Suppressor macrophage treated with lipopolysaccharide for 4 hours (primary cell): Measurements from ENCODE around the gene PTX3.

Source experiments
- DNase-seq: peaks from one replicate; pipeline ENCODE4 v3.0.0-alpha.2; 2020

Gene PTX3

GRCh38 chr3:157427901-157428300 lies 8.7 kb upstream of the PTX3 start:
- no peak for DNase-seq

- peak; percentile 32 for DNase-seq
Observed at GRCh38 chr3:157428853-157429252, 7.8 kb upstream of the PTX3 start.

GRCh38 chr3:157429708-157430107 lies 6.9 kb upstream of the PTX3 start:
- peak; percentile 92 for DNase-seq

- DNase-seq = no peak
Observed at GRCh38 chr3:157438194-157438730, 1.6 kb downstream of the PTX3 start.

- DNase-seq = no peak
Observed at GRCh38 chr3:157441102-157441624, 4.5 kb downstream of the PTX3 start.

- DNase-seq = no peak
Observed at GRCh38 chr3:157442729-157443128, 6.1 kb downstream of the PTX3 start.

- DNase-seq = peak; percentile 35
Observed at GRCh38 chr3:157443905-157444796, 7.5 kb downstream of the PTX3 start.

GRCh38 chr3:157444797-157445184 lies 8.1 kb downstream of the PTX3 start:
- DNase-seq = no peak

GRCh38 chr3:157445857-157446256 lies 9.2 kb downstream of the PTX3 start:
- DNase-seq = peak; percentile 88

GRCh38 chr3:157447026-157447694 lies 10.5 kb downstream of the PTX3 start:
- DNase-seq = peak; percentile 40

- peak; percentile 85 for DNase-seq
Observed at GRCh38 chr3:157452097-157452496, 15.4 kb downstream of the PTX3 start.

GRCh38 chr3:157453824-157454223 lies 17.2 kb downstream of the PTX3 start:
- no peak for DNase-seq

- no peak for DNase-seq
Observed at GRCh38 chr3:157459706-157460105, 23.1 kb downstream of the PTX3 start.

GRCh38 chr3:157460253-157460652 lies 23.6 kb downstream of the PTX3 start:
- DNase-seq = no peak

- DNase-seq = no peak
Observed at GRCh38 chr3:157463816-157464215, 27.2 kb downstream of the PTX3 start.

GRCh38 chr3:157464321-157464720 lies 27.7 kb downstream of the PTX3 start:
- DNase-seq = no peak

- DNase-seq = no peak
Observed at GRCh38 chr3:157465741-157466140, 29.1 kb downstream of the PTX3 start.

- DNase-seq = peak; percentile 37
Observed at GRCh38 chr3:157467200-157467599, 30.6 kb downstream of the PTX3 start.

GRCh38 chr3:157469561-157470294 lies 33.1 kb downstream of the PTX3 start:
- DNase-seq = peak; percentile 56

- no peak for DNase-seq
Observed at GRCh38 chr3:157471064-157471463, 34.4 kb downstream of the PTX3 start.

GRCh38 chr3:157472648-157473047 lies 36.0 kb downstream of the PTX3 start:
- no peak for DNase-seq

- peak; percentile 42 for DNase-seq
Observed at GRCh38 chr3:157475921-157476414, 39.3 kb downstream of the PTX3 start.

GRCh38 chr3:157477441-157477840 lies 40.8 kb downstream of the PTX3 start:
- DNase-seq = no peak
